SK-N-SH treated with all-trans-retinoic acid at 6 μM for 48 hours (cell line): Measurements from ENCODE around the gene EPHA4.

ENCODE experiments used
- ATAC-seq: fragments of 200-7000 bp; cut with Tn5 transposase; 3 replicates; pipeline ENCODE4 v1.9.1; 2020; ENCODE audit warnings: mild to moderate bottlenecking, moderate library complexity
- ARNTL ChIP-seq: fragments of 450-650 bp; formaldehyde crosslinking; IDR thresholded peaks from 2 replicates; pipeline ENCODE4 v1.5.0; 2020; ENCODE audit warnings: low read depth, mild to moderate bottlenecking, moderate library complexity, borderline replicate concordance
- BACH2 ChIP-seq: fragments of 250-450 bp; sonication (Bioruptor Pico); IDR thresholded peaks from 2 replicates; pipeline ENCODE4 v1.9.0; 2021; ENCODE audit warnings: mild to moderate bottlenecking, borderline replicate concordance
- CREB5 ChIP-seq: fragments of 250-450 bp; sonication (Bioruptor Pico); IDR thresholded peaks from 2 replicates; pipeline ENCODE4 v1.5.1; 2020; ENCODE audit warnings: low read depth, mild to moderate bottlenecking, moderate library complexity
- CSDC2 ChIP-seq: fragments of 250-450 bp; sonication (Bioruptor Pico); IDR thresholded peaks from 2 replicates; pipeline ENCODE4 v1.5.0; 2020; ENCODE audit warnings: mild to moderate bottlenecking, moderate library complexity
- CSRNP3 ChIP-seq: fragments of 250-450 bp; sonication (Bioruptor Pico); IDR thresholded peaks from 2 replicates; pipeline ENCODE4 v1.5.1; 2021; ENCODE audit warnings: mild to moderate bottlenecking, moderate library complexity
- ESRRG ChIP-seq: fragments of 250-450 bp; sonication (Bioruptor Pico); IDR thresholded peaks from 2 replicates; pipeline ENCODE4 v1.6.1; 2021; ENCODE audit warnings: mild to moderate bottlenecking
- GLIS3 ChIP-seq: fragments of 250-450 bp; sonication (Bioruptor Pico); IDR thresholded peaks from 2 replicates; pipeline ENCODE4 v1.5.0; 2020; ENCODE audit warnings: mild to moderate bottlenecking, moderate library complexity
- ISL1 ChIP-seq: fragments of 250-450 bp; sonication (Bioruptor Pico); IDR thresholded peaks from 2 replicates; pipeline ENCODE4 v2.1.2; 2022; ENCODE audit warnings: mild to moderate bottlenecking, moderate library complexity
- OSR1 ChIP-seq: fragments of 250-450 bp; sonication (Bioruptor Pico); IDR thresholded peaks from 2 replicates; pipeline ENCODE4 v1.8.0; 2022; ENCODE audit warnings: moderate library complexity, mild to moderate bottlenecking, inconsistent platforms
- PATZ1 ChIP-seq: fragments of 250-450 bp; sonication (Bioruptor Pico); IDR thresholded peaks from 2 replicates; pipeline ENCODE4 v1.8.0; 2020; ENCODE audit warnings: mild to moderate bottlenecking, moderate library complexity, borderline replicate concordance
- POU6F1 ChIP-seq: fragments of 250-450 bp; sonication (Bioruptor Pico); IDR thresholded peaks from 2 replicates; pipeline ENCODE4 v1.8.0; 2021; ENCODE audit warnings: low read depth, mild to moderate bottlenecking, moderate library complexity, borderline replicate concordance
- PPARA ChIP-seq: fragments of 250-450 bp; sonication (Bioruptor Pico); IDR thresholded peaks from 2 replicates; pipeline ENCODE4 v1.5.0; 2020; ENCODE audit warnings: mild to moderate bottlenecking, borderline replicate concordance
- RARB ChIP-seq: fragments of 250-450 bp; sonication (Bioruptor Pico); IDR thresholded peaks from 2 replicates; pipeline ENCODE4 v1.8.0; 2021; ENCODE audit warnings: mild to moderate bottlenecking, moderate library complexity
- SNAI2 ChIP-seq: fragments of 250-450 bp; sonication (Bioruptor Pico); IDR thresholded peaks from 2 replicates; pipeline ENCODE4 v1.5.0; 2020; ENCODE audit warnings: mild to moderate bottlenecking, moderate library complexity
- TCF4 ChIP-seq: fragments of 250-450 bp; sonication (Bioruptor Pico); IDR thresholded peaks from 2 replicates; pipeline ENCODE4 v1.8.0; 2021; ENCODE audit warnings: mild to moderate bottlenecking, moderate library complexity, borderline replicate concordance
- TOX ChIP-seq: fragments of 250-450 bp; sonication (Bioruptor Pico); IDR thresholded peaks from 2 replicates; pipeline ENCODE4 v1.8.0; 2021; ENCODE audit warnings: mild to moderate bottlenecking, moderate library complexity, borderline replicate concordance
- TSHZ2 ChIP-seq: fragments of 250-450 bp; sonication (Bioruptor Pico); IDR thresholded peaks from 2 replicates; pipeline ENCODE4 v1.5.0; 2020; ENCODE audit warnings: mild to moderate bottlenecking, moderate library complexity
- ZC3H10 ChIP-seq: fragments of 250-450 bp; sonication (Bioruptor Pico); IDR thresholded peaks from 2 replicates; pipeline ENCODE4 v1.5.1; 2021; ENCODE audit warnings: mild to moderate bottlenecking, moderate library complexity
- ZNF565 ChIP-seq: fragments of 450-650 bp; formaldehyde crosslinking; conservative IDR thresholded peaks from 2 replicates; pipeline ENCODE4 v1.5.0; 2020; ENCODE audit warnings: low read depth, mild to moderate bottlenecking, moderate library complexity
- ZNF70 ChIP-seq: fragments of 450-650 bp; formaldehyde crosslinking; IDR thresholded peaks from 2 replicates; pipeline ENCODE4 v1.5.0; 2020; ENCODE audit warnings: mild to moderate bottlenecking, moderate library complexity

EPHA4 gene

GRCh38 chr2:221461901-221462300 is 110.2 kb downstream of the EPHA4 start (continued):
- no peak for TF ChIP-seq TSHZ2 (CRISPR knock-in tag)
- TF ChIP-seq ISL1 (CRISPR knock-in tag), result no peak
- no peak for TF ChIP-seq OSR1
- TF ChIP-seq, all 23 proteins: peak for 0

- ATAC-seq, result no peak
- TF ChIP-seq RARB (no peak), CSRNP3 (CRISPR knock-in tag) (no peak), ZC3H10 (no peak), GLIS3 (CRISPR knock-in tag) (no peak), TOX (CRISPR knock-in tag) (no peak), TCF4 (CRISPR knock-in tag) (no peak), ISL1 (CRISPR knock-in tag) (no peak), OSR1 (no peak), ZNF70 (no peak), ARNTL (CRISPR knock-in tag) (no peak), BACH2 (CRISPR knock-in tag) (no peak), PPARA (CRISPR knock-in tag) (no peak), ESRRG (CRISPR knock-in tag) (no peak), ZNF565 (no peak), CREB5 (no peak), PATZ1 (no peak), SNAI2 (no peak), TSHZ2 (CRISPR knock-in tag) (no peak), POU6F1 (CRISPR knock-in tag) (no peak), CSDC2 (CRISPR knock-in tag) (no peak)
These were observed 112.0 kb downstream of the EPHA4 start for GRCh38 chr2:221460136-221460535.
